Hematopoietic multipotent progenitor cell treated with erythropoietin and hydrocortisone succinate and interleukin-3 and kit ligand, for 8 days (in vitro differentiated cells): ENCODE data around the gene COL27A1.
"Not testable (repeated sequence)": the region's sequence is repeated elsewhere in the genome, so short reads cannot be mapped to it uniquely, and the experiment has no call there.

ENCODE experiments used
- DNase-seq: peaks from one replicate; pipeline ENCODE4 v3.0.0-alpha.2; 2015

Gene COL27A1

DNA sequence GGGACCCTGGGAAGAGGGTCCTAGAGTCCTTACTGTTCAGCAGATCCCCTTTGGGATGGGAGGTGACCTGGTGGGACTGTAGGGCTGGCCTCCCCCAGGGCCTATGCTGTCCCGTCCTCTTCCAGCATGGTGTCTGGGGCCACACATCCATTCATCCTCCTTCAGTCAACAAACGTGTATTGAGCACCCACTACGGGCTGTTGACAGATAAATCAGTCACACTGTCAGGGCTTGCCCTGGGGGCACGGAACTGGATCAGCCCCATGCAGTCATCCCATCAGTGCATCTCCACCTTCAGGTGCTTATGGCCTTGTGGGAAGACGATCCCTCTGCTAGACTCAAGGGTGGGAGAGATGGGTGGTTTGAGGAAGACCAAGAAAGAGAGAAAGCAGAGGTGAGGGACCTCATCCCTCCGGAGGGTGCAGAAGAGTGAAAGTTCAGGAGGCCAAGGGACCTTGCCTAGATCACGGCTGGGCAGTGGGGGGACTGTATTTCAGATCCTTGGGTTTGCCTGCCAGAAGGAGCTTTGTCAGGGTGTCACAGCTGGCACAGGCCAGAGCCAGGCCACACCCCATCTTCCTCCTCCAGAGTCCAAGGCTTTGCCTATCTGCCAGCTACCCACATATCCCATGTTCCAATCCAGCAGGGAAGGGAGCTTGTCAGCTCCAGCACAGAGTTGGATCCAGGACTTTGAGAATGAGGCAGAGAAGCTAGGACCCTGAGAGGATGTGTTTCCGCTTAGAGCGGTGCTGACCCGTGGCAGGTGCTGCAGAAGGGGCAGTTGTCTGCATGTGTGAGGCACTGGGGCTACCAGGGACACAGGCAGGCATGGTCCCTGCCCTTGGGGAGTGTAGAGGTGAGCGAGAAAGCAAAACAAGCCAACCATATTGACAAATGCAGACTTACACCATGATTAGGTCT lies 30.5 kb downstream of the COL27A1 start:
- DNase-seq: no peak

DNA sequence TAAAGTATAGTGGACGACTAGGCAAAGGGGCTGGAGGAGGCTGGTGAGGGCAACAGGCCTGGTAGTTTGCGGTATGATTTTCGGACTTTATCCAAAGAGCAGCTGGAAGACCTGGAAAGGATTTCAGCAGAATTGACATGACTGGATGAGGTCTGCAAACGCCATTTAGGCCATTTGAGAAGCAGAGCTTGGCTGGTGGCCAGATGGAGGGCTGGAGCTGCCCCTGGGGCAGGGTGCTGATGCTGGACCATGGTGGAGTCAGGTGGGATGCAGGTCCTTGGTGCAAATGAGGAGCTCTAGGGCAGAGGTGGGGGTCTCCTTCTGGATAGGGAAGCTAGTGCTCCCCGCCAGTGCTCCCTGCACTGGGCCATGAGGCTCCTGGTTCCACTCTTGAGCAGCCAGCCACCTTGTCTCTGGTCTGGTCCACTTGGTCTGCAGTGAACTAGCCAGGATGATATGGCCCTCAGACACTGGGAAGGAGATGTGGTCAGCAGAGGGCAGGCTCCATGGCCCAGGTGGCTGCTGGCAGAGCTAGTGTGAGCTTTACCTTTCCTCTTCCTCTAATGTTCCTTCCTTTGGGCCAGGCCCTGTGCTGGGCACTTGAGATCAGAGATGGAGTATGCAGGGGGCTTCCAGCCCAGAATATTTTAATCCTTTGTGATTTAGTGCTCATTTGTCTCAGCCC lies 31.4 kb downstream of the COL27A1 start:
- DNase-seq: no peak

DNA sequence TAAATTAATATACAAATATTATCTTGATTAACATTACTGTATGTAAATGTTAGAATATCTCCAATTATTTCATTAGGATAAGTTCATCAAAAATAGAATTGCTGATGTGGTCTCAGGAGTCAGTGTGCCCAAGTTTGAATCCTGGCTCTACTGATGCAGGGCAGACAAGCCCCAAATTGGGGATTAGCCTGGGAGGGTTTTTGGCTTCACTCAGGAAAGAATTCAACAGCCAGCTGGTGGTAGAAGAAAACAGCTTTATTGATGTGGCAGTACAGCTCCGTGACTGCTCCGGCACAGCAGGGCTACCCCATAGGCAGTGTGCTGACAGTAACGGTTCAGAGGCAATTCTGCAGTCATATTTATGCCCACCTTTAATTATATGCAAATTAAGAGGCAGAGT lies 32.5 kb downstream of the COL27A1 start:
- no peak for DNase-seq

DNA sequence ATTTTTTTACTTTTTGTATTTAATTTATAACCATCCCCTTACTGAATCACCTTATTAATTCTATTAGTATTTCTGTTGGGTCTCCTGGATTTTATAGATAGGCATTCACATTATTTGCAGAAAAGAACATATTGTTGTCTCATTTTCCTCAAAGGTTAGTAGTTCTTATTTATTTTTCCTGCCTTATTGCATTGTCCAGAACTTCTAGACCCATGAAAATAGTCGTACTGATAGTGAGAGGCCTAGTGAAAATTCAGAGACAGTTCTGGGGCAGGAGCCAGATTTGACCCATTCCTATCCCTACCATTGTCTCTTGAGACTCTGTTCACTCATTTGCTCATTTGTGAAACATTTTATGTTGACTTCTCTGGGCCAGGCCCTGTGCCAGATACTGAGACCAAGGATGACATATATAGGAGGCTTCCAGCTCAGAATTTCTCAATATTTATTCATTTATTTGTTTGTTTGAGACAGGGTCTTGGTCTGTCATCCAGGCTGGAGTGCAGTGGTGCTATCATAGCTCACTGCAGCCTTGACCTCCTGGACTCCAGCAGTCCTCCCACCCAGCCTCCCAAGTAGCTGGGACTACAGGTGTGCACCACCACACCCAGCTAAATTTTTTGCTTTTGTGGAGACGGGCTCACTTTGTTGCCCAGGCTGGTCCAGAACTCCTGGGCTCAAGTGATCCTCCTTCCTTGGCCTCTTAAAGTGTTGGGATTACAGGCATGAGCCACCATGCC lies 34.7 kb downstream of the COL27A1 start:
- DNase-seq: no peak

DNA sequence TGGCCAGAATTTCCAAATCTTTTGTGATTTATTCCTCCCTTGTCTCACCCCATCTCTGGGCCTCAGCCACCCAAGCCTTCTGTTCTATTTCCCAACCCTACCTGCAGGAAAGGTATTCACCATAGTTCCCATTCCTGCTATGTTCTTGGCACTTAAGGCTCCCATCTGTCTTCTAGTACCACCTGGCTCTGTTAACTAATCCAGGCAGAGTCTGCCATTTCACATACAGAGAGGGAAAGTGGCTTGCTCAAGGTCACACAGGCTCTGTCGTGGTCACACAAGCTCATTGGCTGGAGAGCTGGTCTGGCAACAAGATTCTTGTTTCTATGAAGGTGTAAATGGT lies 35.2 kb downstream of the COL27A1 start:
- no peak for DNase-seq

DNA sequence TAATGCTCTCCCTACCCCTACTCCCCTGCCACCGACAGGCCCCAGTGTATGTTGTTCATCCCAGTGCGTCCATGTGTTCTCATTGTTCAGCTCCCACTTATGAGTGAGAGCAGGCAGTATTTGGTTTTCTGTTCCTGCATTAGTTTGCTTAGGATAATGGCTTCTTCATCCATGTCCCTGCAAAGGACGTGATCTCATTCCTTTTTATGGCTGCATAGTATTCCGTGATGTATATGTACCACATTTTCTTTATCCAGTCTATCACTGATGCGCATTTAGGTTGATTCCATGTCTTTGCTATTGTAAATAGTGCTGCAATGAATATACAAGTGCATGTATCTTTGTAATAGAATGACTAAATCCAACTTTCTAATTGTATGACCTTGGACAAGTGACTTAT lies 36.1 kb downstream of the COL27A1 start:
- not testable (repeated sequence) for DNase-seq

DNA sequence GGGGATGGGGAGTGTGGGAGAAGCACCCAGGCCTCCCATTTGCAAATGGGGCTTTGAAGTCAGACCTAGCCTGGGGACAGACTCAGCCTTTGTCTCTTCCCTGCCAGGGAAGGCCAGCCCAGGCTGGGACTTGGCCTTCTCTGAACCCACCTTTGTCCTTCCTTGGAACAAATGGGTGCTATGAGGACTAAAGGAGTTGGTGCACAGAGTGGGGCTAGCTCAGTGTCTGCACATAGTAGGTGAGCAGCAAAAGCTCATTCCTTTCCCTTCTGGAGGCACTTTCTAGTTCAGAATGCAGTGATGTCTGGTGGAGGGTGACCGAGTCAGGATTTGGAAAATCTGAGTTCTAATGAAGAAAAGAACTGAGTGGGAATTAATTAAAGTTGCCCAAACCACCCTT lies 37.2 kb downstream of the COL27A1 start:
- DNase-seq: no peak

DNA sequence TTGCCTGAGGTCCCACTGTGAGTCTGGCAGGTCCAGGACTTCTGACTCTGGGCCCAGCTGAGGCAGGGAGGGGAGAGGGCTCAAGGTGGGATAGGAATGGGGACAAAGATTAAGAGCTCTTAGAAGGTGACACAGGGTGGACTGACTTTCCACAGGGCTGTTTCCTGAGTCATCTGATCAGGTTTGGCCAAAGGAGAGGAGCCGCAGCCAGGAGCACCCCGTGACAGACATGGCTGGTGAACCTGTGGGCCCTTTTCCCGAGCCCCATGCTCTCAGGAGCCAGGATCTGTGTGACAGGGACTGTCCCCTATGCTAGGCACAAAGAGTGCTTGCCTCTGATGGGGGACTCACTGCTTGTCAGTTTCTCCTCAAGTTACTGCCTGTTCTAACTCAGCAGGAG lies 37.8 kb downstream of the COL27A1 start:
- no peak for DNase-seq

DNA sequence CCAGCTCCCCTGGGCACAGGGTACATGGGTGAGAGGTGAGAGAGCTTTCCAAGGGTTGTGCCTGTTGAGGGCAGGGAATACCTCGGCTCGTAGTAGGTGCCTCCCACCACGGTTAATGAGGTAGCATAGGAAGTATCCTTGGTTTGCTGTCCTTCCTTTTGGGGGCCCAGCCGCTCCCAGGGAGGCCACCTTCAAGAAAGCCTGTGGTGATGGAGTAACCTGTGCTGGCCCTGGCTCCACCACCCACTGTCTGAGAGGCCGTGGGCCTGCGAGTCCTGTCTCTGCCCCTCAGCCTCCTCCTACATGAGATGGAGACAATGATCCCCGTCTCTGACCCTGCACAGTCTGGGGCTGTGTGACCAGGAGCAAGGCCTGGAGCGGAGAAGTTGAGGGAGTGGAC lies 40.8 kb downstream of the COL27A1 start:
- DNase-seq: no peak

DNA sequence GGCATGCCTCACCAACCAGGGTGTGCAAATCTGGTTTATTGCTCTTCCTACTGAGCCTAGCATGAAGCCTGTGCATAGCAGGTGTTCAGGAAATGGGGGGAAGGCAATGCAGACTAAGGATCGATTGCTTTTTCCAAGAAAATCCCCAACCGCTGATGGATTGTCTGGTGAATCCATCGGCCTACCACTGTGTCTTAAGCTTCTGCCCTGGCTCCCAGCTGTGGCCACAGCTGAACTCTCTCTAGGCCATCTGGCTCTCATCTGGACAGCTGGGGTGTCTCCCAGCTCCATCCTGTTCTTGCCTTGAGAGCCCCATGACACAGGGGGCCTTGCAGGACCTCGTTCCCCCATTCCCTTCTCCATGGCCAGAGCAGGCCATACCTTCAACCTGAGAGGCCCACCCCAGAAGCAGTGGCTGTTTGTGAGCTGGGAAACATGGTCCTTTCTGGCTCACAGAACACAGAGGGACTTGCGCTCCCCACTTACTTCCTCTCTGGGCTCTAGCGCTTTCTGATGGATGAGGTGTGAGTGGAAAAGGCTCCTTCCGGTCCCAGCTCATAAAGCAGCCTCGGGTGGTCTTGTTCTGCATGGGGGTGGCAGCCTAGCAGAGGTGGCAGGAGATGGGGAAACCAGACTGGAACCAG lies 41.8 kb downstream of the COL27A1 start:
- no peak for DNase-seq

DNA sequence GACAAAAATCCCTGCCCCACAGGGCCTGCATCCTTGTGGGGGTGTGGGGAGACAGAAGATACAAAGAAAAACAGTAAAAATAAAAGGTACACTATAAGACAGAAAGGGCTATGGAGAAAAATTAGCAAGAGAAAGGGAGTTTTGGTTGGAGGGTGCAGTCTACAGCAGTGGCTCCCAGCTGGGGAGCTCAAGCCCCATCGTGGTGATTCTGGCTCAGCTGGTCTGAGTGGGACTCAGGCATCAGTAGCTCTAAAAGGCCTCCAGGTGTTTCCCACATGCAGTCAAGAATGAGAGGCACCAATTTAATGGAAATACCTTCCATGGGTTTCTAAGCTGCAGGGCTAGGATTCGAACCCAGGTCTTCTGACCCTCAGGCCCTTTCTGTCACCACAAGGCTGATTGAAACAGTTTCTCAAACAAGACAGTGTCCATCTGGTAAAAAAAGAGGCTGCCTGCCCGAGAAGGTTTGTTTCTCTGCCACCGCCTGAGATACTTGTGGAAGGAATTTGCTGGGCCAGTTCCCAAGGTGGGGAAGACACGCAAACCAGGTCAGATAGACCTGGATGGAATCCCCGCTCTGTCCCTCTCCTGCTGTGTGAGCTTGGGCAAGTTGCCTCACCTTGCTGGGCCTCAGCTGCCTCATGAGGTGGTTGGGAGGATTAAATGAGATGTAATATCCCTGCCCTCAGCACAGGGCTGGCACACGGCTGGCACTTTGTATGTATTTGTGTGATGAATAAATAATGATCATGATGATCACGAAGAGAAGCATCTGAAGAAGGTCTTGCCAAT lies 43.1 kb downstream of the COL27A1 start:
- DNase-seq: no peak

DNA sequence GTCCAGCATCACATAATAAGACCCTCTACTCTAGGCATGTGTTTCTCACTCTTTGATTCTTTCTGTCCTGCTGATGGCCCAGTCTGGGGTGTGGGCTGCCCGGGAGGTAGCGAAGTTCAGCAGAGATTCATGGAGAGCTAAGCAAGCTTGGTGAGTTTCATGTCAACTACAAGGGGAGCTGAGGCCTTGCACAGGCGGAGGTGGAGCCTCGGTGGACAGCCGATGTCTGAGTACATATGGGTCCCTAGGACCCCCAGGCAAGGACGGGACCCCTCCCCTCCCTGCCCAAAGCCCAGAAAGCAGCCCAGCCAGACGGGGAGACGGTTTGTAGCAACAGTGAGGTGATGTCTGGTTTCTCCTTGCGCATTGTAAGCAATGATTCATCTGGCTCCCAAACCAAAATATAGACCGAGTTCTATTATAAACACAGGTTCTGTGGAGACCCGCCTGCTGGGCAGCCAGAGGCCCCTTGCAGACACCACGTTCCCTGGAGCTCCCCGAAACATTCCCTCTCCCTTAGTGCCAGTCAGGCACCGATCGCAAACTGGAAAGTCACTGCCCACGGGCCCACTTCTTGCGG lies 45.5 kb downstream of the COL27A1 start:
- DNase-seq: no peak

DNA sequence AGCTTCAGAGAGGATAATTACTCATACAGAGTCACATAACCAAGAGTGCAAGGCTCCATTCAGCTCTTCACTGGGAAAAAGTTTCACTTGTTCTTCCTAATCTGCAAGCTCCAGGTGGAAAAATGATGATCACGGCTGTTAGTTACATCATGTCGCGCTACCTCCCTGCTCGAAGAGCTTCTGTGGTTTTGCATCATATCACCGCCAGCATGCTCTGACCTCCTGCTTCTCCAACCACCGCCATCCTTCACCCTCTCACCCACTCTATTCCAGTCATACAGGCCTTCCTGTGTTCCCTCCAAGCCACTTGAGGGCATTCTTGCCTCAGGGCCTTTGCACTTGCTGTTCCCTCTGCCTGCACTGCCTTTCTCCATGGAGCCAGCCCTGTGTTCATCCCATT lies 47.1 kb downstream of the COL27A1 start:
- no peak for DNase-seq

DNA sequence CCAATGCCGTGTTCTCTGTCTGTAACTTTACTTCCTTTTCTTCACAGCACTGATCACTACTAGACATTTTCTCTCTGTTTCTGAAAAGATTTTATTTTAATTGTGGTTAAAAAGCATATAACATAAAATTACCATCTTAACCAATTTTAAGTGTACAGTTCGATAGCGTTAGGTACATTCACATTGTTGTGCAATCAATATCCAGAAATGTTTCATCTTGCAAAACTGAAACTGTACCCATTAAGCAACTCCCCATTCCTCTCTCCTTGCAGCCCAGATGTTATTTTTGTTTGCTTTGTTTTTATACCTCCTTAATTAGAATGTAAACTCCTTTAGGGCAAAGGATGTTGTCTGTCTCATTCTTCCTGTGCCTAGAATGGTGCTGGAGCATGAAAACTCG lies 47.5 kb downstream of the COL27A1 start:
- DNase-seq: no peak

DNA sequence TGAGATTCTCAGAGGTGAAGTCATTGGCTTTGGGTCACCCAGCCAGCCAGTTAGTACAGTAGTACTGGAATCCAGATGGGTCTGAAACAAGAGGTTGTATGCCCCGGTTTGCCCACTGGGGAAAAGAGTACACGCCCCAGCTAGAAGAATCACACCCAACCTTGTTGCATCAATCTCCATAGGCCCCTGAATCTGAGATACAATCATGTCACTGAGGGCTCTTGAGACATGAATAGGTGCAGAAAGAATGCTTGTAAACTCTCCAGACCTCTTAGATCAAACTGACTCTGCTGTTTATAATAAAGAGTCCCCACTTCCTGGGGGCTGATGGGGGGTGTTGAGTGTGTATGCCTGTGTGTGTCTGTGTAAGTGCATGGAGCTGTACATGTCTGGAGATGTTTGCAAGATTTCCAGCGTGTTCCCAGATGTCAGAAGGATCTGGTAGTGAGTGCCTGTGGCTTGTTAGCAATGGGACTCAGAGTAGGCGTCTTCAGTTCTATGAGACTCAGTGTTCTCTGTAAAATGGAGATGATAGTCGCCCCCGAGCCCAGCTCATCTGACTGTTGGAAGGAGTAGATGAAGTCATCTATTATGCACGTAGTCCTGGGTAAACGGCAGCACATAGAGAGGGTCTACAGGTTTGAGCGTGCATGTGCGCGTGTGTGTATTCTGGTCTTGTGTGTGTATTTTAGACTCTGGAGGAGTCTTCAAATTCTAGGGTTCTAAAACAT lies 48.2 kb downstream of the COL27A1 start:
- no peak for DNase-seq

DNA sequence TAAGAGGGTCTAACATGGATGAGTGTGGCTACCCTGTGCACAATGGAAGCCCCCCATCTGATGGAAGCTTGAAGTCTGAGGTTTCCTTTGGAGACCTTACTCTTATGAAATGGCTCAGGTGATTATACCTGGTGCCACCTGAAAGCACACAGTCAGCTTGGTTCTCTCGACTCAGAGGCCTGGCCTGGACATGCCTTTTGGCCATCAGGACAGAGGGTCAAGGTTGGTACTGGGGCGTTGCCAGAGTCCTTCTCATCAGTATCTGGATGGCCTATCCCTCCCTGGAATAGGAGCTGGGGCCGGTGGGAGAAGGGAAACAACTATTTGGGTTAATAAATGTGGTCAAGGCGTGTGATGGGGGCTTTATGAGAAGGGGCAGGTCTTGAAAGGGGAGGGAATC lies 48.9 kb downstream of the COL27A1 start:
- no peak for DNase-seq

DNA sequence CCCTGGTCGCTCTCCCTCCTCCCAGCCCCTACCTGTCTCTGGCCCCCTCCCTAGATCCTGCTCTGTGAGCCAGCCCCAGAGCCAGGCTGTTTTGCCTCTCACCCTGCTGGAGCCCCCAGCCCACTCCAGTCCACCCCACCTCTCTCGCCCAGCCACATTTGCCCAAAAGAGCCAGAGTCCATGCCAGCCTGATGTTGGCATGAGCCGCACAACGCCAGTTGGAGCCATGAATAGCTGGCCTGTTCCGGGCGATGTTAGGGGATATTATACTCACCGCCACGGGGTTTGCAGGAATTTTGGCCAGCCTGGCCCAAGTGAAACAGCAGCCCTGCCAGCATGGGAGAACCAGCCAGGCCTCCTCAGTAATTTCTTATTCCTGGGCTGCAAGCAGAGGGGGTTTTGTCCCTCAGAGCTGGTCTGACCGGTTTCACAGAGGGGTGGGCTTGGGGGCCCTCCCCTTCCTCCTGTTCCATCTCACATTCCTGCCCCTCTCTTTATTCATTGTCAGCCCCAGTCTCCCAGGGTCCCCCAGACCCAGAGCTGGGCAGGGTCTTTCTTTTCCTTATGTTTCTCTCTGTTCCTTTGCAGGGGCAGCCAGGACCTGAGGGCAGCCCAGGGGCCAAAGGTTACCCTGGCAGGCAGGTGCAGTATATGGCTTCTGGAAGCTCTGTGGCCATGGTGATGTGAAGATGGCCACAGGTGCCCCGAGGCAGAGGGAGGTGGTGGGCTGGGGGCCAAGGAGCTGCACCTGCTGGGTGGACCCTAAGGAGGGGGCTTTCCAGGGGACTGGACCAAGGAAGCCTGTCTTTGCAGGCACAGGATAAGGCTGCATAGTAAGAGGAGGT lies 50.1 kb downstream of the COL27A1 start:
- DNase-seq: no peak

DNA sequence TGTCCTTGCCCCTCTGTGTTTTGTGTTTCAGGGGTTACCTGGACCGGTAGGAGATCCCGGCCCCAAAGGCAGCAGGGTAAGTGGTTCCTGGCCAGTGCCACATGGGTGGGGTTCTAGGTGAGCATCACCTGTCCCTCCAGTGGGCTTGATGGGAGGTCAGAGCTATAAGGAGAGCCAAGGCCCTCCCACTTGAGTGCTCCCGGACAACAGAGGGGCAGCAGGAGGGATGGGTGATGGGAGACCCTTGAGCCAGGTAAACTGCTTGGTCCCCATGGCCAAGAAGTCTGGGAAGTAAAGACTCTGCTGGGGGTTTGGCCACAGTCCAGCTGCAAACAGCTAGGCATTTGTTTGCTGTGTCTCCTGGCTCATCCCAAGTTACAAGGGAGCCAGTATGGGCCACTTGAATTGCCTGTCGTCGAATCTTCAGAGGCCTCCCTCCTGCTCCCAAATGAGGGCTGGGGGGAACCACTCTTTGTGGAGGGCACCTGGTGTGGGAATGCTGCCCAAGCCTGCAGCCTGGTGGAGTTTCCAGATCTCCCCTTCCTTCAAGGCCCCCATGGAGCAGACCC lies 51.0 kb downstream of the COL27A1 start:
- no peak for DNase-seq

DNA sequence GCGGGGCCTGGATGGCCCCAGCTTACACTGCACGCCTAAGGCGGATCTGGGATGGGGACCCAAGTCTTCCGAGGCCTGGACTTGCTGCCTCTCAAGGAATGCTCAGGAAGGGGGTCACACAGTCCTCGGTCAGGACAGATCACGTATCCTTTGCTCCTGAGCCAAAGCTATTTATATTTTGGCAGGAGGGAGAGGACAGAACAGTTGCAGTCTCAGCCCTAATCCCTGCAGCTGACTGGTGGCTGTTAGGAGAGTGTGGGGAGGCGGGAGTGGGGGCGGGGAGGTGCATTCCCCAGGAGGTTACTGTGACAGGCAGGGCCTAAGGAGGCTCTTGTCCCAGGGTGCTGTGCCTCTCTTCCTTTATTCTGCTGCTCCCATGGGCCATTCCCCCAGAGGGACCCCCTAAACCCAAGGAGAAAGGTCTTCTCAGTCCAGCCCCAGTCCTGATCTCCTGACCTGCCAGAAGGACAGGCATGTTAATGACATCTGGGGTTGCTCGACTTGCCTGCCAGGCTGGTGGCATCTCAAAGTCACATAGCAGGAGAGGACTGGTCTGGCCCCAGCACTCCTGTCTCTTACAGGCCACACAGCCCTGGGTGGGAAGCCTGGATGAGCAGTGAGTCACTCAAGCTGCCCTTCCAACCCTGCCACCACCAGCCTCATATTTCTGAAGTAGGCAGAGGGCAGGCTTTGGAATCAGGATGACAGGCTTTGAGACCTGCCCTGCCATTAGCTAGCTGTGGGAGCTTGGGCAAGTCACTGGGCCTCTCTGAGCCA lies 51.9 kb downstream of the COL27A1 start:
- no peak for DNase-seq
